ENCODE results near the gene FASTKD2. TPM values are rescaled to one million over a fixed set of nuclear protein-coding genes. Genes with fewer than 3 reads are reported as not detected.

The FASTKD2 gene
- total and polyA plus RNA-seq, 2 donors (not counting 3 experiments of a cell fraction or from before 2014, with no cell fraction given) = 20.6 to 22.6 TPM

DNA sequence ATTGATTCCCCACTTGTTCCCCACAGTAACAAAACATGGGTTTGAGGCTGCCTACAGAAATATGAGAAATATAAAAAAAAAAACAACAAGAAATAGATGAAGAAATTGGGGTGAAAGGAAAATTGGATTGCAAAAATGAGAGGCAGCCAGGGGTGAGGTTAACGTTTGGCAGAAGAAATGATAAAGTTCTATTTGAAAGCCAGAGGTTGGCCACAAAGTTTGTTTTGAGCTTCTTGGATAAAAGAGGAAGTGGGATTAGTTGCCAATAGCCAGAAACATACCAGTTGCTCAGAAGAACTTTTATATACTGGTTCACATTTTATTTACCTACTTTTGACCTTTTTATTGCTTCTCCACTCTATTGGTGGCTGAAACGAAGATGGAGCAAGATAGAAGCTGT is 67.5 kb downstream of the FASTKD2 start:
- TF ChIP-seq, protein P1, sequence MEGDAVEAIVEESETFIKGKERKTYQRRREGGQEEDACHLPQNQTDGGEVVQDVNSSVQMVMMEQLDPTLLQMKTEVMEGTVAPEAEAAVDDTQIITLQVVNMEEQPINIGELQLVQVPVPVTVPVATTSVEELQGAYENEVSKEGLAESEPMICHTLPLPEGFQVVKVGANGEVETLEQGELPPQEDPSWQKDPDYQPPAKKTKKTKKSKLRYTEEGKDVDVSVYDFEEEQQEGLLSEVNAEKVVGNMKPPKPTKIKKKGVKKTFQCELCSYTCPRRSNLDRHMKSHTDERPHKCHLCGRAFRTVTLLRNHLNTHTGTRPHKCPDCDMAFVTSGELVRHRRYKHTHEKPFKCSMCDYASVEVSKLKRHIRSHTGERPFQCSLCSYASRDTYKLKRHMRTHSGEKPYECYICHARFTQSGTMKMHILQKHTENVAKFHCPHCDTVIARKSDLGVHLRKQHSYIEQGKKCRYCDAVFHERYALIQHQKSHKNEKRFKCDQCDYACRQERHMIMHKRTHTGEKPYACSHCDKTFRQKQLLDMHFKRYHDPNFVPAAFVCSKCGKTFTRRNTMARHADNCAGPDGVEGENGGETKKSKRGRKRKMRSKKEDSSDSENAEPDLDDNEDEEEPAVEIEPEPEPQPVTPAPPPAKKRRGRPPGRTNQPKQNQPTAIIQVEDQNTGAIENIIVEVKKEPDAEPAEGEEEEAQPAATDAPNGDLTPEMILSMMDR (IDR thresholded peaks at IDR 0.05; ENCODE audit: extremely low read depth in 1 of 2, insufficient read depth in 1 of 2, low read depth in 1 of 2, low read length in 2 of 2) = no peak
- TF ChIP-seq, protein P2, sequence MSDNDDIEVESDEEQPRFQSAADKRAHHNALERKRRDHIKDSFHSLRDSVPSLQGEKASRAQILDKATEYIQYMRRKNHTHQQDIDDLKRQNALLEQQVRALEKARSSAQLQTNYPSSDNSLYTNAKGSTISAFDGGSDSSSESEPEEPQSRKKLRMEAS (IDR thresholded peaks at IDR 0.05; ENCODE audit: insufficient read depth, insufficient read length) = no peak
- TF ChIP-seq POLR2A (IDR thresholded peaks at IDR 0.05; ENCODE audit: low read depth, low read length) = no peak
- TF ChIP-seq JUN (IDR thresholded peaks at IDR 0.05; ENCODE audit: borderline replicate concordance, insufficient read depth, insufficient read length, low read depth) = no peak
- TF ChIP-seq GATA2 (IDR thresholded peaks at IDR 0.05; ENCODE audit: insufficient read depth, insufficient read length, low read depth, low read length) = no peak
- no peak for TF ChIP-seq POLR2AphosphoS5 (IDR thresholded peaks at IDR 0.05; ENCODE audit: insufficient read depth, low read depth, low read length)
- no peak for TF ChIP-seq EZH2 (IDR thresholded peaks at IDR 0.05; ENCODE audit: borderline replicate concordance, low read depth, low read length, severe bottlenecking)
- no peak for TF ChIP-seq FOS (IDR thresholded peaks at IDR 0.05; ENCODE audit: borderline replicate concordance, insufficient read depth, low read length)
- no peak for TF ChIP-seq MYC (IDR thresholded peaks at IDR 0.05; ENCODE audit: low read depth, low read length)
- CTCF ChIA-PET = interaction anchor here (0.6 kb wide), 1 partner anchor 1207 kb away, joined by 6 read pairs; no protein-coding TSS in a partner anchor
- POLR2A ChIA-PET = no interaction called here
- Histone ChIP-seq H3K36me3 (ENCODE audit: control insufficient read depth in 2 of 2, extremely low read depth in 1 of 2, insufficient read depth in 2 of 2, low read length in 2 of 2) (no peaks in the 10 kb centered on the region), H3K27ac (ENCODE audit: insufficient read depth, low read depth, low read length) (no peak overlapping the region), H3K9me1 (replicated peaks; ENCODE audit: control insufficient read depth, extremely low read depth, insufficient read depth, low read length) (no peaks in the 10 kb centered on the region), H3K9ac (replicated peaks; ENCODE audit: extremely low read depth, insufficient read depth, low read length) (no peak overlapping the region), H2AFZ (ENCODE audit: low read depth, low read length) (no peak overlapping the region), H3K9me3 (replicated peaks; ENCODE audit: control insufficient read depth, insufficient read depth, low read length) (no peaks in the 10 kb centered on the region), H3K4me2 (ENCODE audit: insufficient read depth, low read length) (no peak overlapping the region), H3K27me3 (ENCODE audit: control insufficient read depth in 2 of 2, insufficient read depth in 2 of 2, low read length in 2 of 2) (no peaks in the 10 kb centered on the region), H3K79me2 (ENCODE audit: control insufficient read depth, insufficient read depth, low read length) (no peaks in the 10 kb centered on the region), H3K4me3 (replicated peaks in 1 of 3; ENCODE audit: insufficient read depth in 1 of 3, low read depth in 1 of 3, low read length in 3 of 3) (no peak overlapping the region), H3K4me1 (ENCODE audit: control insufficient read depth, extremely low read depth, insufficient read depth, low read length) (no peaks in the 10 kb centered on the region), H4K20me1 (replicated peaks; ENCODE audit: control insufficient read depth, extremely low read depth, insufficient read depth, low read length) (no peaks in the 10 kb centered on the region)
- intact Hi-C loops (cut with micrococcal nuclease) = no loop called here
- FAIRE-seq (no peak), DNase-seq (ENCODE audit: low read depth, low spot score) (no peak)
- BruUV-seq (replicated peaks) = no TSS peak
- dilution Hi-C loops (cut with MboI; ENCODE audit: extremely low pct_ligation_motif_present, low sequenced_read_pairs) = no loop called here

Measured in endothelial cell of umbilical vein (primary cell).